HepG2 (cell line): ENCODE data around the gene PAK1IP1. TPM values are rescaled to one million over a fixed set of nuclear protein-coding genes. Genes with fewer than 3 reads are reported as not detected.

Source experiments
- CEBPB ChIP-seq: IDR thresholded peaks from 2 replicates; pipeline ENCODE4 v1.6.1; 2011; ENCODE audit warnings: low read depth, low read length, improper control_type of control experiment, borderline replicate concordance
- E2F2 ChIP-seq: sonication (generic); formaldehyde crosslinking; IDR thresholded peaks from 2 replicates; pipeline ENCODE4 v1.4.0; 2020; ENCODE audit warnings: missing genetic modification reagents, borderline replicate concordance
- HMGXB4 ChIP-seq, 2 experiments: sonication (generic) in 1 of 2; formaldehyde crosslinking in 1 of 2; IDR thresholded peaks; 2 replicates each; pipeline versions ENCODE4 v1.4.0 to v1.6.1; 2018 to 2020; ENCODE audit warnings: missing genetic modification reagents in 2 of 2, borderline replicate concordance in 1 of 2, low read depth in 1 of 2, mild to moderate bottlenecking in 1 of 2, missing biosample characterization in 1 of 2
- KLF13 ChIP-seq: sonication (generic); formaldehyde crosslinking; IDR thresholded peaks from 2 replicates; pipeline ENCODE4 v1.4.0; 2020; ENCODE audit warnings: mild to moderate bottlenecking, missing genetic modification reagents
- MEF2D ChIP-seq: sonication (generic); formaldehyde crosslinking; IDR thresholded peaks from 2 replicates; pipeline ENCODE4 v1.5.1; 2020; ENCODE audit warnings: mild to moderate bottlenecking, missing genetic modification reagents
- MIXL1 ChIP-seq: IDR thresholded peaks from 2 replicates; pipeline ENCODE4 v1.6.1; 2016
- MNT ChIP-seq: fragments of 450-650 bp; IDR thresholded peaks from 2 replicates; pipeline ENCODE4 v1.6.1; 2016
- NFE2L1 ChIP-seq: sonication (generic); formaldehyde crosslinking; IDR thresholded peaks from 2 replicates; pipeline ENCODE4 v1.4.0; 2020; ENCODE audit warnings: missing genetic modification reagents, mild to moderate bottlenecking, borderline replicate concordance
- NONO ChIP-seq, 2 experiments: fragments of 450-650 bp in 1 of 2; sonication (generic) in 1 of 2; formaldehyde crosslinking in 1 of 2; IDR thresholded peaks in 1 of 2; conservative IDR thresholded peaks in 1 of 2; 2 replicates each; pipeline versions ENCODE4 v1.6.1 to v1.8.0; 2017 to 2022; ENCODE audit warnings: mild to moderate bottlenecking in 1 of 2, missing genetic modification reagents in 1 of 2, moderate library complexity in 1 of 2
- PRDM15 ChIP-seq: sonication (generic); formaldehyde crosslinking; IDR thresholded peaks from 2 replicates; pipeline ENCODE4 v1.4.0; 2020; ENCODE audit warnings: missing genetic modification reagents
- RARG ChIP-seq: sonication (generic); formaldehyde crosslinking; IDR thresholded peaks from 2 replicates; pipeline ENCODE4 v1.4.0; 2020; ENCODE audit warnings: low read depth, mild to moderate bottlenecking, missing genetic modification reagents
- ZNF737 ChIP-seq: sonication (generic); formaldehyde crosslinking; IDR thresholded peaks from 2 replicates; pipeline ENCODE4 v1.5.0; 2020; ENCODE audit warnings: missing genetic modification reagents, mild to moderate bottlenecking, borderline replicate concordance
- ZNF784 ChIP-seq: sonication (generic); formaldehyde crosslinking; IDR thresholded peaks from 2 replicates; pipeline ENCODE4 v1.5.1; 2020; ENCODE audit warnings: missing genetic modification reagents, mild to moderate bottlenecking, borderline replicate concordance
- polyA plus RNA-seq, 8 experiments: library from polyadenylated mRNA; depleted of rRNA in 3 of 8; stranded (reverse) in 7 of 8; unstranded in 1 of 8; fragments of >200 nt; fragmentation: Illumina TruSeq in 4 of 8; extraction: Trizol in 4 of 8; gene quantifications; 2 replicates each; pipeline versions ENCODE4 v1.2.1 to v1.2.3, GENCODE V29; 2011 to 2016; ENCODE audit warnings: low read depth in 4 of 8, missing spikeins in 1 of 8, mixed read lengths in 1 of 8; ENCODE audit not compliant: insufficient read depth in 1 of 8
- total RNA-seq, 5 experiments: library from RNA; depleted of rRNA; stranded (reverse); fragments of >200 nt; fragmentation: Illumina TruSeq; extraction: Trizol; gene quantifications; 2 replicates each; pipeline ENCODE4 v1.2.3, GENCODE V29; 2016; ENCODE audit warnings: low read depth in 1 of 5

The PAK1IP1 gene
- total and polyA plus RNA-seq, 2 of the 13 experiments (the other 11 are each of a cell fraction or from before 2014, with no cell fraction given): 23.4 to 66.2 TPM

GRCh38 chr6:10747251-10747972 lies 52.6 kb downstream of the PAK1IP1 start, which contains the start of gene TMEM14B (continued):
- TF ChIP-seq PRDM15 (peak; percentile 91), MIXL1 (CRISPR knock-in tag) (peak; percentile 66), RARG (0 out of 2 replicates have a peak, but pooled peaks have one; percentile 45), NONO (IDR thresholded peaks at IDR 0.05) (no peak), NONO (CRISPR knock-in tag; conservative IDR thresholded peaks at IDR 0.05) (peak; percentile 95), NFE2L1 (CRISPR knock-in tag) (no peak), ZNF784 (CRISPR knock-in tag) (peak; percentile 95; the same call in 1 of the 2 replicates), MNT (peak; percentile 85), MEF2D (CRISPR knock-in tag) (peak; percentile 96), KLF13 (CRISPR knock-in tag) (peak; percentile 79; the same call in 1 of the 2 replicates), ZNF737 (no peak), CEBPB (peak; percentile 86), HMGXB4 (CRISPR knock-in tag; IDR thresholded peaks at IDR 0.05; ENCODE audit: borderline replicate concordance in 1 of 2, low read depth in 1 of 2) (peak; percentile 89 to 93), E2F2 (CRISPR knock-in tag) (peak; percentile 92; the same call in 1 of the 2 replicates)
